Neuronal stem cell (in vitro differentiated cells): ENCODE measurements around the gene CPHXL.
A peak's percentile ranks its signal among the peaks of the same experiment; 100 is the strongest.

Source experiments
- DNase-seq: peaks from one replicate; pipeline ENCODE4 v3.0.0-alpha.2; 2013; ENCODE audit warnings: low spot score
- H2AFZ ChIP-seq: one replicate; pipeline ENCODE4 v1.6.1; 2013; ENCODE audit warnings: mild to moderate bottlenecking, low read length, inconsistent platforms
- H2AK5ac ChIP-seq: 2 replicates; pipeline ENCODE4 v1.6.1; 2013; ENCODE audit warnings: low read depth, mild to moderate bottlenecking, inconsistent platforms, low read length, moderate library complexity, mixed read lengths
- H2BK120ac ChIP-seq: 2 replicates; pipeline ENCODE4 v1.6.1; 2013; ENCODE audit warnings: low read depth, mild to moderate bottlenecking, inconsistent platforms, low read length, moderate library complexity, mixed read lengths
- H2BK12ac ChIP-seq: one replicate; pipeline ENCODE4 v1.6.1; 2013; ENCODE audit warnings: low read length, inconsistent platforms
- H2BK15ac ChIP-seq: 2 replicates; pipeline ENCODE4 v1.6.1; 2013; ENCODE audit warnings: mild to moderate bottlenecking, low read length, inconsistent platforms, mixed read lengths
- H2BK5ac ChIP-seq: one replicate; pipeline ENCODE4 v1.6.1; 2013; ENCODE audit warnings: inconsistent platforms, mild to moderate bottlenecking, low read length, moderate library complexity
- H3K14ac ChIP-seq: one replicate; pipeline ENCODE4 v1.6.1; 2013; ENCODE audit warnings: low read length, inconsistent platforms
- H3K18ac ChIP-seq: 2 replicates; pipeline ENCODE4 v1.6.1; 2013; ENCODE audit warnings: low read length, inconsistent platforms
- H3K23ac ChIP-seq: 2 replicates; pipeline ENCODE4 v1.6.1; 2013; ENCODE audit warnings: low read depth, mild to moderate bottlenecking, mixed read lengths, low read length, inconsistent platforms; ENCODE audit not compliant: poor library complexity
- H3K27ac ChIP-seq: replicated peaks from 3 replicates; pipeline ENCODE4 v1.5.1; 2013; ENCODE audit warnings: low read length, inconsistent platforms
- H3K27me3 ChIP-seq, 3 experiments: 2 replicates each; pipeline ENCODE4 v1.6.1; 2013; ENCODE audit warnings: low read length in 3 of 3, mild to moderate bottlenecking in 2 of 3, inconsistent platforms in 1 of 3, low read depth in 1 of 3, mixed read lengths in 1 of 3, moderate library complexity in 1 of 3; ENCODE audit not compliant: control insufficient read depth in 3 of 3, insufficient read depth in 3 of 3
- H3K36me3 ChIP-seq, 2 donors: replicated peaks in 1 of 2; 2 replicates each; pipeline ENCODE4 v1.6.1; 2013; ENCODE audit warnings: low read length in 2 of 2; ENCODE audit not compliant: control insufficient read depth in 2 of 2, insufficient read depth in 2 of 2
- H3K4ac ChIP-seq: 2 replicates; pipeline ENCODE4 v1.6.1; 2013; ENCODE audit warnings: inconsistent platforms, mild to moderate bottlenecking, low read length, moderate library complexity
- H3K4me1 ChIP-seq, 2 donors: 1 replicate in 1 of 2; 2 replicates in 1 of 2; pipeline ENCODE4 v1.6.1; 2013; ENCODE audit warnings: low read length in 2 of 2, low read depth in 1 of 2; ENCODE audit not compliant: control insufficient read depth in 2 of 2, insufficient read depth in 1 of 2
- H3K4me2 ChIP-seq: one replicate; pipeline ENCODE4 v1.6.1; 2013; ENCODE audit warnings: mild to moderate bottlenecking, low read length, inconsistent platforms; ENCODE audit not compliant: insufficient read depth, poor library complexity, severe bottlenecking
- H3K4me3 ChIP-seq, 2 donors: 2 replicates each; pipeline ENCODE4 v1.5.1; 2013; ENCODE audit warnings: low read length in 2 of 2, mild to moderate bottlenecking in 2 of 2, inconsistent platforms in 1 of 2, moderate library complexity in 1 of 2
- H3K79me1 ChIP-seq: one replicate; pipeline ENCODE4 v1.6.1; 2013; ENCODE audit warnings: low read depth, mild to moderate bottlenecking, inconsistent platforms, low read length, moderate library complexity
- H3K9ac ChIP-seq: one replicate; pipeline ENCODE4 v1.6.1; 2013; ENCODE audit warnings: mild to moderate bottlenecking, low read depth, low read length, inconsistent platforms; ENCODE audit not compliant: poor library complexity
- H3K9me3 ChIP-seq, 2 donors: replicated peaks in 1 of 2; 2 replicates each; pipeline versions ENCODE3 to v1.6.1; 2013; ENCODE audit warnings: low read length in 2 of 2, mild to moderate bottlenecking in 2 of 2, inconsistent platforms in 1 of 2, low read depth in 1 of 2, mixed read lengths in 1 of 2, moderate library complexity in 1 of 2; ENCODE audit not compliant: control insufficient read depth in 2 of 2, insufficient read depth in 1 of 2
- H4K8ac ChIP-seq: one replicate; pipeline ENCODE4 v1.6.1; 2013; ENCODE audit warnings: low read depth, mild to moderate bottlenecking, inconsistent platforms, low read length, moderate library complexity
- H4K91ac ChIP-seq: one replicate; pipeline ENCODE4 v1.6.1; 2013; ENCODE audit warnings: low read length, low read depth, mild to moderate bottlenecking, inconsistent platforms; ENCODE audit not compliant: poor library complexity
- WGBS, 2 donors: extraction: QIAGEN DNeasy Blood & Tissue Kit; methylation state at CpG; one replicate each; pipeline ENCODE4 v1.1.7; 2013; ENCODE audit warnings: missing lambda C conversion rate in 2 of 2, mixed read lengths in 1 of 2; ENCODE audit not compliant: insufficient read length in 2 of 2, insufficient replicate concordance in 1 of 2; ENCODE audit errors: extremely low coverage in 2 of 2; 5-methylcytosine and 5-hydroxymethylcytosine counted together

CPHXL gene

GRCh38 chr16:75697571-75697970, 28.7 kb downstream of the CPHXL start:
- DNase-seq, result no peak
- Histone ChIP-seq H2BK15ac (no peak overlapping the region), H2AFZ (no peak overlapping the region), H3K79me1 (no peaks in the 10 kb centered on the region), H3K27me3 (no peaks in the 10 kb centered on the region), H3K9me3 (no peaks in the 10 kb centered on the region), H2AK5ac (no peak overlapping the region), H2BK12ac (no peak overlapping the region), H3K9ac (no peak overlapping the region), H3K18ac (no peak overlapping the region), H4K8ac (no peak overlapping the region), H2BK120ac (no peak overlapping the region), H3K14ac (no peak overlapping the region), H3K4me1 (no peaks in the 10 kb centered on the region), H3K23ac (no peak overlapping the region), H4K91ac (no peak overlapping the region), H3K36me3 (no peaks in the 10 kb centered on the region), H3K4ac (no peak overlapping the region), H3K4me3 (no peak overlapping the region), H2BK5ac (no peak overlapping the region), H3K27ac (no peak overlapping the region), H3K4me2 (no peak overlapping the region)
- WGBS, 2 donors, result no CpG with 5 or more reads among the region's 5 CpGs

GRCh38 chr16:75695708-75696107, 30.6 kb downstream of the CPHXL start:
- H3K4me2 ChIP-seq, result no peak overlapping the region
- no peaks in the 10 kb centered on the region for H3K9me3 ChIP-seq
- no peaks in the 10 kb centered on the region for H3K79me1 ChIP-seq
- no peak for DNase-seq
- no peaks in the 10 kb centered on the region for H3K36me3 ChIP-seq
- H3K4me1 ChIP-seq, result no peaks in the 10 kb centered on the region
- H3K14ac ChIP-seq, result no peak overlapping the region
- no peak overlapping the region for H4K8ac ChIP-seq
- H3K27ac ChIP-seq, result no peak overlapping the region
- H4K91ac ChIP-seq, result no peak overlapping the region
- H2BK120ac ChIP-seq, result no peak overlapping the region
- H2BK12ac ChIP-seq, result no peak overlapping the region
- H2AK5ac ChIP-seq, result no peak overlapping the region
- H3K9ac ChIP-seq, result no peak overlapping the region
- WGBS, 2 donors, result no CpG with 5 or more reads among the region's 6 CpGs
- H3K27me3 ChIP-seq, result no peaks in the 10 kb centered on the region
- H3K4ac ChIP-seq, result no peak overlapping the region
- no peak overlapping the region for H3K18ac ChIP-seq
- H2BK5ac ChIP-seq, result no peak overlapping the region
- H2BK15ac ChIP-seq, result no peak overlapping the region
- H3K23ac ChIP-seq, result no peak overlapping the region
- H2AFZ ChIP-seq, result no peak overlapping the region
- no peak overlapping the region for H3K4me3 ChIP-seq

GRCh38 chr16:75687361-75687760, 38.9 kb downstream of the CPHXL start:
- no peaks in the 10 kb centered on the region for H3K4me1 ChIP-seq
- no peaks in the 10 kb centered on the region for H3K79me1 ChIP-seq
- no peak overlapping the region for H3K18ac ChIP-seq

GRCh38 chr16:75682308-75682707, 44.0 kb downstream of the CPHXL start:
- Histone ChIP-seq H3K27me3 (no peaks in the 10 kb centered on the region), H4K8ac (no peak overlapping the region), H2BK12ac (no peak overlapping the region), H2AFZ (no peak overlapping the region), H3K18ac (no peak overlapping the region), H3K4ac (no peak overlapping the region), H3K9me3 (peaks cover 3 to 16% of the 10 kb centered on the region in 2 donors), H3K14ac (no peak overlapping the region), H3K4me2 (no peak overlapping the region), H2AK5ac (no peak overlapping the region), H3K27ac (no peak overlapping the region), H3K79me1 (no peaks in the 10 kb centered on the region), H3K9ac (peak overlapping the region; percentile 44), H2BK5ac (no peak overlapping the region), H2BK15ac (no peak overlapping the region), H4K91ac (no peak overlapping the region), H2BK120ac (no peak overlapping the region), H3K23ac (no peak overlapping the region), H3K4me3 (no peak overlapping the region), H3K36me3 (no peaks in the 10 kb centered on the region), H3K4me1 (no peaks in the 10 kb centered on the region)
- WGBS, 2 donors, result no CpG with 5 or more reads among the region's 14 CpGs
- no peak for DNase-seq

More at GRCh38 chr16:75687361-75687760, 38.9 kb downstream of the CPHXL start:
- Histone ChIP-seq H3K27me3 (no peaks in the 10 kb centered on the region), H3K4me3 (no peak overlapping the region), H2BK12ac (no peak overlapping the region), H3K27ac (no peak overlapping the region), H2AK5ac (no peak overlapping the region), H3K4me2 (no peak overlapping the region), H3K23ac (no peak overlapping the region), H3K9me3 (peaks cover 3 to 19% of the 10 kb centered on the region in 2 donors), H3K9ac (no peak overlapping the region), H3K36me3 (no peaks in the 10 kb centered on the region), H2BK5ac (no peak overlapping the region), H3K14ac (no peak overlapping the region), H4K8ac (no peak overlapping the region), H2AFZ (no peak overlapping the region), H2BK120ac (no peak overlapping the region), H4K91ac (no peak overlapping the region), H3K4ac (no peak overlapping the region), H2BK15ac (no peak overlapping the region)
- DNase-seq, result no peak
